Activated T-helper 1 cell treated with Interleukin-2 at 50 U/mL for 16 hours (primary cell): ENCODE results near the gene RNF103.
"Not testable (repeated sequence)": the region's sequence is repeated elsewhere in the genome, so short reads cannot be mapped to it uniquely, and the experiment has no call there.

Source experiments
- DNase-seq: peaks from one replicate; pipeline ENCODE4 v3.0.0-alpha.2; 2020; ENCODE audit warnings: low read depth

The RNF103 gene, protein sequence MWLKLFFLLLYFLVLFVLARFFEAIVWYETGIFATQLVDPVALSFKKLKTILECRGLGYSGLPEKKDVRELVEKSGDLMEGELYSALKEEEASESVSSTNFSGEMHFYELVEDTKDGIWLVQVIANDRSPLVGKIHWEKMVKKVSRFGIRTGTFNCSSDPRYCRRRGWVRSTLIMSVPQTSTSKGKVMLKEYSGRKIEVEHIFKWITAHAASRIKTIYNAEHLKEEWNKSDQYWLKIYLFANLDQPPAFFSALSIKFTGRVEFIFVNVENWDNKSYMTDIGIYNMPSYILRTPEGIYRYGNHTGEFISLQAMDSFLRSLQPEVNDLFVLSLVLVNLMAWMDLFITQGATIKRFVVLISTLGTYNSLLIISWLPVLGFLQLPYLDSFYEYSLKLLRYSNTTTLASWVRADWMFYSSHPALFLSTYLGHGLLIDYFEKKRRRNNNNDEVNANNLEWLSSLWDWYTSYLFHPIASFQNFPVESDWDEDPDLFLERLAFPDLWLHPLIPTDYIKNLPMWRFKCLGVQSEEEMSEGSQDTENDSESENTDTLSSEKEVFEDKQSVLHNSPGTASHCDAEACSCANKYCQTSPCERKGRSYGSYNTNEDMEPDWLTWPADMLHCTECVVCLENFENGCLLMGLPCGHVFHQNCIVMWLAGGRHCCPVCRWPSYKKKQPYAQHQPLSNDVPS

DNA sequence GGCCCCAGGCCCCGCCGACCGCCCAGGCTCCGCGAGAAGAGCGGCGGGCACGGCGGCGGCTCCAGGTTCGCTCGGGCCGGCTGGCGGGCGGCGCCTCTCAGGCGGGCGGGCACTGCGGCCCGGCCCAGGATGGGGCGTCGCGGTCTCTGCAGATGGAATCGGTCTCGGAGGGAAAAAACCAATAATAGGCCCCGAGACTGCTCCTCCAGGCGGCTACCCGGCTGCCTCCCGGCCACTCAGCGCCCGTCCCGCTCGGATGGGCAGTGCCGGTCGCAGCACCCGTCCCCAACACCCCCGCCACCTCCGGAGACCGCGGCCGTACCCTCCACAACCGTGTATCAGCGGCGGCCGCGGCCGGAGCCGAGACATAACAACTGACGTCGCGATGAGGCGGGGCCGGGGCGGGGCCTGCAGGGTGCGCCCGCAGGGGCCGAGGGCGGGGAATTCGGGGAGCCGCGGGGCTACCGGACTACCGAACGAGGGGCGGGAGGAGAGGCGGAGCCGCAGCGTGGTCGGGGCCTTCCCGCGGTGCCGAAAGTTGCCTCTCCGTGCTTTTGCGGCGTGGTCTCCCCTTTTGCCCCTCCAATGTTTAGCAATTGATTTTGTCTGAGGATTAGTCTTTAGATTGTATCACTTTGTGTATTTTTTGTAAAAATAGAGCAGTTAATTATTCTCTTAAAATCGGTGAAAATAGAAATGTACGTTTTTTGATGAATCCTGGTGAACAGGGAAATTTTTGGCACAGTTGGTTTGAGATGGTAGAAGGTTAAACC lies at the start of gene RNF103:
Gene RNF103, minus strand, starts transcription at position 372 of the 773 bp plus-strand sequence. CDS start 979 bp downstream, outside the sequence.
- DNase-seq = peak; percentile 90

DNA sequence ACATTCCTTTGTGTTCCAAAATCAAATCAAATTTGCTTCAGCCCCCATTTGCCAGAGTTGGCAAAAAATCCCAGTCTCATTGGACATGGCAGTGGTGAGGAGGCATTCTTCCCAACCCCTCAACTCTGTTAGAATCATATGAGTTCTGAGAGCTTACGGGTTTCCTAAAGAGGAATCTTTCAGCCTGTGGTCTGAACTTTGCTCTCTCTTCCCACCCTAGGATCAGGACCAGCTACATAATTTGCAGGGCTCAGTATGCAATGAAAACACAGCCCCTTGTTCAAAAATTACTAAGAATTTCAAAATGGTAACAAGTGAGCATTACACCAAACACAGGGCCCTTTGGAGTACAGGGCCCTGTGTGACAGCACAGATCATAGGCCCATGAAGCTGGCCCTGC lies 49.3 kb upstream of the RNF103 start:
- DNase-seq = no peak

DNA sequence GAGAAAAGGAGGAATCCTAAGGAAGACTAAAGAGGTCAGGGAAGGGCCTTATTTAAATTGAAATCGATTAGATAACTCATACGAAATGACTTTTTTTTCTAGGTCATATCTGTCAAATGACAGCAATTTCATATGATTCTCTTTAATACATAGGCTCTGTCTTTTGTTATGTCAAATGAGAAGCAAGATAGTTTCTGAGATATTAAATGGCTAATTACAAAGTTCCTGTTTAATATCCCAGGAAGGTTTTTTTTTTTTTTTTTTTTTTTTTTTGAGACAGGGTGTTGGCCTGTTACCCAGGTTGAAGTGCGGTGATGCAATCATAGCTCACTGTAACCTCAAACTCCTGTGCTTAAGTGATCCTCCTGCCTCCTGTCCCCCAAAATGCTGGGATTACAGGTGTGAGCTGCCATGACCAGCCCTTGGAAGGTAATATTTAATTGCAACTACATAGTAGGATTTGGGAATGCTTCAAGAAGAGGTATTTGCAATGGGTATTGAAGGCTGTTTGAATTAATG lies 48.4 kb upstream of the RNF103 start:
- no peak for DNase-seq

DNA sequence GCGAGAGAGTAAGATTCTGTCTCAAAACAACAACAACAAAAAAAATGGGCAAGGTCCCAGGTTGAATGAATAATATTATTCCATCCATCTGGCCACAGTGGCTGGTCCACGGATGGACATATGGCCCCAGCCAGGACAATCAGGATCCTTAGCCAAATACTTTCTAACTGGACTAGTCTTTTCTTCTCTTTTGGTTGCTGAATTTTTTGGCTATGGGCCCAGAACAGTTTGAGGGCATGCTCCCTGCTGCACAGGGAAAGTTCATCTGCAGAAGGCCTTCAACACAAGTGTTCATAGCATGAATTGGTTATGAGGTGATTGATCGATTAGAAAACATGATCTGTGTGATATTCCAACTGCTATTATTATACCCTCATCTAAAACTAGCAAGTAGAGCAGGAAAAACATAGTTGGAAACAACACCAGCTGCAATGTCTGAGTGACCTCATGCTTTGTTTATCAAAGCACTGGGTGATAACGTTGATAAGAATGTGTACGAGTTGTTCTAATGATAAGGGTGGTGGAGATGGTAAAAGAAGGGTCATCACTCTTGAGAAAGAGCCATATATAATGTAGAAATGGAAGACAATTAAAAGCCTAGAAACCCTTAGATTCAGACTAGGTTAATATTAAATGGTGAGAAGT lies 47.8 kb upstream of the RNF103 start:
- no peak for DNase-seq

DNA sequence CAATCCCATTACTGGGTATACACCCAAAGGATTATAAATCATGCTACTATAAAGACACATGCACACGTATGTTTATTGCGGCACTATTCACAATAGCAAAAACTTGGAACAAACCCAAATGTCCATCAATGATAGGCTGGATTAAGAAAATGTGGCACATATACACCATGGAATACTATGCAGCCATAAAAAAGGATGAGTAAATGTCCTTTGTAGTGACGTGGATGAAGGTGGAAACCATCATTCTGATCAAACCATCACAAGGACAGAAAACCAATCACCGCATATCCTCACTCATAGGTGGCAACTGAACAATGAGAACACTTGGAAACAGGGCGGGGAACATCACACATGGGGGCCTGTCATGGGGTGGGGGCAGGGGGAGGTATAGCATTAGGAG lies 45.7 kb upstream of the RNF103 start:
- not testable (repeated sequence) for DNase-seq

DNA sequence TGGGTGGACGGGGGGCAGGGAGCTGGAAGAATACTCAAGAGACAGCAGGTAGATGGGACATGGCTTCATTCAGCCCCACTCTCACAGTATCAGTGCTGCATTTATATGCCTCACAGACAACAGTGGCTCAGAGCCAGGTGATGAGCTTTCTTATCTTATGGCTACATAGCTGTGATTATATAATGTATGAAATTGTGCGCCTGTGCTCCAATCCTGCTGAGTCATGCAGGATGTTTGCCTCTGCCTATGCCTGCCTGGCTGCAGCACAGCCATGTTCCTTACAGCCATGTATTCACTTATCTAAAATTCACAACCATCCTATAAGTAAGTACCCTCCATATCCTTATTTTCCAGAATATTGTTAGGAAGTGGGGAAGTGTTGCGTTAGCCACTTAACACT lies 37.7 kb upstream of the RNF103 start:
- no peak for DNase-seq

DNA sequence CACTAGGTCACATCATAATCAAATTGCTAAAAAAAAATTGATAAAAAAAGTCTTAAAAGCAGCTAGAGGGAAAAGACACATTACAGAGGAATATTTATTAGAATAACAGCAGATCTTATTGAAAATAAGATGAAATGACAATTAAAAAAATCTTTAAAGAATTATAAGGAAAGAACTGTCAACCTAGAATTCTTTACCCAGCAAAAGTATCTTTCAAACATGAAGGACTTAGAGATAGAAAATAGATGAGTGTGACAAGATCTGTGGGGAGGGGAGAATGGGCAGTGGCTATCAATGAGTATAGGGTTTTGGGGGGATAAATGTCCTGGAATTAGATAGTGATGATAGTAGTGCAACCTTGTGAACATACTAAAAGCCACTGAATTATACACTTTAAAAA lies 26.5 kb upstream of the RNF103 start:
- no peak for DNase-seq

DNA sequence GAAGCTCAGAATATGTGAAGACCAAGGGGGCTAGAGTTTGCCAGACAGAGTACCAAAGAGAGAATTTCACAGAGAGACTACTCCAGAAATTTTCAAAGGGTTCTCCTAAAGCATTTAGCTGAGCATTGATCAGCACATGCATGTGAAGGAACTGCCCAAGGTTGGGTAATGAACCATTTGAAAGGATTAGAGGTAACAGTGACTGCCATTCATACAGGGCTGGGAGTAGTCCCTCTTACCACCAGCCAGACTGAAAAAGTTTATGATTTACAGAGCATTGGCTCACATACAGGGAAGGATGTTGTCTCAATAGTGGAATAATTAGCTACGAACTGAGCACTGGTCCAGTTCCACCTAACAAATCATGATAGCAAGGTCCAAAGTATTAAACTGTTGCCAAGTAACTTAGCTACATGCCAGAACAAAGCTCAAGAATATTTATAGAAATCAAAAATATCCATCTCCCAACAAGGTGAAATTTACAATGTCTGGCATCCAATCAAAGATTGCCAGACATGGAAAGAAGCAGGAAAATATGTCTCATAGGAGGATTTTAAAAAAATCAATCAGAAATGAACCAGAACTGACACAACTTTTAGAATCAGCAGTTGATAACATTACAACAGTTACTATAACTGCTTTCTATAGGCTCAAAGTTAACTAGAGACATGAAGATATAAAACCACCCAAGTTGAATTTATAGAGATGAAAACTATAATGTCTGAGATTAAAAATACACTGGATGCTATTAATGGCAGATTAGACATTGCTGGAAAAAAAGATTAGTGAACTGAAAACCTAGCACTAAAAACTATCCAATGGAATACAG lies 25.7 kb upstream of the RNF103 start:
- no peak for DNase-seq

DNA sequence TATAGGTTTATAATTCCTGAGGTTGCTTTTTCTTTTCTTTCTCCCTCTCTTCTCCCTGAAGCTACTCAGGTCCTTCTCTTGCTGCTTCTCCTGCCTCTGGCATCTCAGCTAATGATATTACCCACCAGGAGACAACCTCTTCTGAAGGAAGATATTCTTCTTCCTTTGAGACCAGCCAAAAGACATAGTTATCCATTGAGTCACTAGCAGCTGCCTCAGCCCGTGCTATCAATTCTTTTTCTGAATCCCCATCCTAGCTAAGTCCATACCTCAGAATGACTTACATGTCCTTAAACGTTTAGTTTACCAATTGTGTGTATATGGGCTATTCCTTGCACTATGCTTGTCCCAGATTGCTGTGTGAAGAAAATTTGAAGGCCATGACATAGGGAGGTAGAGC lies 25.0 kb upstream of the RNF103 start:
- no peak for DNase-seq

DNA sequence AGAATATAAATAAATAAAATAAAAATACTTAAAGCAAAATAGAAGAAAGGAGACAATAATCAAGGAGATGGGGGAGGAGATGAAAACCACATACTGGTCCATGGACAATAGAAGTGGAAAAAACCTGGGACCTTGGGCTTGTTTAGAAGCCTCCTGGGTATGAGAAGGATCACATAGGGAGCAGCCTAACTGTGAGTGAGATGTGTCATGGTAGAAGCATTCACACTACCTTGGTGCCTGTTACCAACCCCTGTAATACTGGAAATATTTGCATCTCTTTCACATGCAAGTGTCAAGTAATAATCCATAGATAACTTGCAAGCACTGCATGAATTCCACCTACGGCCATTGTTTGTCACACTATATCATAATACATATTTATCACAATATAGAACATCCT lies 23.2 kb upstream of the RNF103 start:
- DNase-seq = no peak

DNA sequence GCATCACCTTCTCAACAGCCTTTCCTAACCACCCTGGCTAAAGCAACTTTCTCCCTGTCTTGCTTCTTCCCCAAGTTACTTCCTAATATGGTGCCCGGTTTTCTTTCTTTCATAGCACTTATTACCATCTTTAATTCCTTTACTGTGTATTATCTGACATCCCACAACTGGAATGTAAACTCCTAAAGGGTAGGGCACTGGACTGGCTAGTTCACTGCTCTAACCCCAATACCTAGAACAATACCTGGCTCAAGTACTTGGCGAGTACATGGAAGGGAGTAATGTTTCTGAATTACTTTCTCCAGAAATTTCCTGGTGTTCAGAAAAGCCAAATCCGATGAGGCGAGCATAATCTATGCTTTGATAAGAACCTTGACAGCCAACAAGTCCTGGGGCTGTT lies 22.7 kb upstream of the RNF103 start:
- no peak for DNase-seq

DNA sequence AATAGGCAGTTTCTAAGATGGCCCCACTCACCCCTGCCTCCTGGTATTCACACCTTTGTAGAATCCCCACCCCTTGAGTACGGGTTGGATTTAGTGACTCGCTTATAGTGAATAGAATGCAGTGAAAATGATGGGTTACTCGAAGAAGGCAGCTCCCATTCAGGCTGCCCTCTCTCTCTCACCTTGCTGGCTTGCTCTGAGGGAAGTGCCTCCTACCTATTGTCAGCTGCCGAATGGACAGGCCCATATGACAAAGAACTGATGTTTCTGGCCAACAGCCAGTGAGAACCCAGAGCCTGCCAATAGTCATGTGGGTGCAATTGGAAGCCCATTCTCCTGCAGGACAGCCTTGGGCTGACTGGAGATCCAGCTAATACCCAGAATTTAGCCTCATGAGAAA lies 22.1 kb upstream of the RNF103 start:
- DNase-seq = no peak

DNA sequence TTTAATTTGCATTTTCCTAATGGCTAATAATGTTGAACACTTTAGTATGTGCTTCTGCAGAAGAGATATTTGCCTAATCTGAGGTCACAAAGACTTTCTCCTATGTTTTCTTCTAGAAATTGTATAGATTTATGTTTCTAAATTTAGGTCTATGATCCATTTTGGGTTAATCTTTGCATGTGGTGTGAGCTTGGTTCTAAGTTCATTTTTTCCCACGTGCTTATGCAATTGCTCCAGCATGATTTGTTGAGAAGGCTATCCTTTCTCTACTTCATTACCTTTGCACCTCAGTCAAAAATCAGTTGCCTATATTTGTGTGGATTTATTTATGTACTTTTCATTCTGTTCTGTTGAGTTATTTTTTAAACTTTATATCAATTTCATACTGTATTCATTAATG lies 15.0 kb upstream of the RNF103 start:
- DNase-seq = no peak

DNA sequence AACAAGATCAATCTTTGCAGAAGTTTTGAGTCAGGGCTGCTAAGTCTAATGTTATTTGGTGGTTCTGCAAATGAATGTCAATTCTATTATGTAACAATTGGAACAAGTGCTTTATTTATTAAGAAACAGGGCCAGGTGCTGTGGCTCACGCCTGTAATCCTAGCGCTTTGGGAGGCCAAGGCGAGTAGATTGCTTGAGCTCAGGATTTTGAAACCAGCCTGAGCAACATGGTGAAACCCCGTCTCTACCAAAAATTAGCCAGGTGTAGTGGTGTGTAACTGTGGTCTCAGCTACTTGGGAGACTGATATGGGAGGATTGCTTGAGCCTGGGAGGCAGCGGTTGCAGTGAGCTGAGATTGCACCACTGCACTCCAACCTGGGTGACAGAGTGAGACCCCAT lies 13.2 kb upstream of the RNF103 start:
- DNase-seq = no peak

DNA sequence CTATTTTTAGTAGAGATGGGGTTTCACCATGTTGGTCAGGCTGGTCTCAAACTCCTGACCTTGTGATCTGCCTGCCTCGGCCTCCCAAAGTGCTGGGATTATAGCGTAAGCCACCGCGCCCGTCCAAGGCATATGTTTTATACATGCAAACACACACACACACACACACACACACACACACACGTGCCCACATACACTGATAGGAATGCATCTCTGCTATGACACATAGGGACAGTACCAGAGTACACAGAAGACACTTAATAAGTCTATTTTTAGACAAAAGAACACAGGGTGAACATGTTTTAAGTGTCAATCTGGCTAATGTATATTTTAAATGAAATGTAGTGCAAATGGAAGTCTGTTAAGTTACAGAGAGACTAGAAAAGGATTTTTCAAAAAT lies 10.7 kb upstream of the RNF103 start:
- DNase-seq = no peak

DNA sequence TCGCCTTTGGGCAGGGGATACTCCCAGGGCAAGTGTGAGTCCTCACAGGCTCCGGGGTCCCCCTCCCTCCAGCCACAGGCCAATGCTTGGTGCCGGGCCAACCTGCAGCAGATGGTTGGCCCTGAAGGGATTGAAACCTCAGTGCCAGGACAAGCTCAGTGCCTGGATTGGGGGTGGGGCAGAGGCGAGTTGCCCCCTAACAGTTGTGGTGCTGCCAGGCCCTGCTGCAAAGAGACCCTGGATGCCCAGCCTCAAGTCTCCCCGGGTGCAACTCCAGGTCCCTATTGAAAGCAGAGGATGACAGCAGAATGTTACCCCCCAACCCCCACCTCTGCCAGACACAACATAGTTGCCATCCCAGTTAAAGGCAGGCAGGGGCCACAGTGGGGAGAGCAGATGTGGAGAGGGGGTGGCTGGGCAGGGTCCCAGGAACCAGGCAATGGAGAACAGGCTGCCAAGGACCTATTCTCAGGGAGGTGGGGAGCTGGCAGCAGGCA lies 9.5 kb upstream of the RNF103 start:
- no peak for DNase-seq

DNA sequence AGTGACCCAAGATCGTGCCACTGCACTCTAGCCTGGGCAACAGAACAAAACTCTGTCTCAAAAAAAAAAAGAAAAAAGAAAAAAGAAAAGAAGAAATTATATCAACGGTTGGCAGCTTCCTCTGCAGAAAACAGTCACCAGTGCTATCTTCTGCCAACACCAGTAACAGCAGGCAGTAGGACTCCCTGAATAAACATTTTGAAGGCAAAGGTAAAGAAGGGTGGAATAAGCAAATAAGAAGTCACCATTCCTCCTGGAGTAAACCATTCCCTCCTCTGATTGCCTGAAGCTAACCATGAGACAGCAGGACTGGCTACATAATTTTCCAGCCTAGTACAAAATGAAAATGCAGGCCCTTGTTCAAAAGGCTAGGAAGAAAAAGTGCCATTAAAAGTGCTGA lies 9.0 kb upstream of the RNF103 start:
- no peak for DNase-seq

DNA sequence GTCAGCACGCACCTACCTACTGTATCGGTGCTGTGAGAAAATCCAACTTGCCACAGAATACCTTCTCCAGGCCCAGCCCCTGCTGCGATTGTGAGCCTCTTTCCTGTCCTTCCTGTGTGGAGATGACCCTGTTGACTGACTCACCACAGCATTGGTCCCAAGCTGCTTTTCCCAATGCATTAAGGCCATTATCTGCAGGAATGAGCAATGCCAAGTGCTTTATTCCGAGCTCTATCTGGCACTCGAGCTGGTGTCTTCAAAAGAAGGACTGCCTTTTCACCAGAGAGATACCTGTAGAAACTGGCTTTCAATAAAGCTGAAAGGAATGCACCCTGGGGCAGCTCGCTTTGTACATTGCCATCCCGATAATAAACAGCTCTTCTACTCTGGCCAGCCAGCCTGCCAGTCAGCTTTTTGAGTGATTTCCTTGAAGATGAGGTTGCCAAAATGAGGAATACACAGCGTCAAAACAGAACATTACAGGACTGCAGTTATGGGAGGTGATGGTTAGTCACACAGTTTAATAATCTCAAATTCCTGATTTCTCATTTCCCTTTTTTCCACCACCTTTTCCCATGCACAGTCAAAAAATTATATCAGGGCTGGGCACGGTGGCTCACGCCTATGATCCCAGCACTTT lies 8.3 kb upstream of the RNF103 start:
- DNase-seq = no peak

DNA sequence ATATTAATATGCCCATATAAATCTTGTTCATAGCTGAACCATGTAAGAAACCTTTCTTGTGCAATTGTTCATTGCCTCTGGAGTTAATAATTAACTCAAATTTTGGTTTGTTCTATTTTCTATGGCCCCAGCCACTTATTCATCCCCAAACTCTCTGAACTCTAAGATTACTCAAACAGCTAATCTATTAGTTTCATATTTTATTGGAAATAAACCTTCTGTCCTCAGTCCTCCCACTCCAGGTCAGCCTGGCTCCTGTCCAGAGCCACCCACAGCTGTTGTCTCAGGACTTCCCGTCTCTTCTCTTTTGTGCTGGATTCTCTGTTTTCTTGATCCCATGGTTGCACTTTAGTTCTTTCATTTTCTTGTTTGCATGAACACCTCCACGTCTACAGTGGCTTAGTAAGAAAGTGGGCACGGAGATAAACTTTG lies 4.4 kb upstream of the RNF103 start:
- no peak for DNase-seq

DNA sequence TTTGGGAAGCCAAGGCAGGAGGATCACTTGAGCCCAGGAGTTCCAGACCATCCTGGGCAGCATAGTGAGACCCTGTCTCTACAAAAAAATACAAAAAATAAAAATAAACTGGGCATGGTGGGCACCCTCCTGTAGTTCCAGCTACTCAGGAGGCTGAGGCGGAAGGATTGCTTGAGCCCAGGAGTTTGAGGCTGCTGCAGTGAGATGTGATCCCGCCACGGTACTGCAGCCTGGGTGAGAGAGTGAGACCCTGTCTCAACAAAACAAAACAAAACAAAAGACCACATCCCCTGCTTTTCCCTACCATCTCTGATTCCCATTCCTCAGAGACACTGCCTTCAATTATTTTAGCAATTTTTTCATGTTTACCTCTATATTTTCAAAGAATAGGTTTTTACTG lies 3.9 kb upstream of the RNF103 start:
- DNase-seq = no peak

DNA sequence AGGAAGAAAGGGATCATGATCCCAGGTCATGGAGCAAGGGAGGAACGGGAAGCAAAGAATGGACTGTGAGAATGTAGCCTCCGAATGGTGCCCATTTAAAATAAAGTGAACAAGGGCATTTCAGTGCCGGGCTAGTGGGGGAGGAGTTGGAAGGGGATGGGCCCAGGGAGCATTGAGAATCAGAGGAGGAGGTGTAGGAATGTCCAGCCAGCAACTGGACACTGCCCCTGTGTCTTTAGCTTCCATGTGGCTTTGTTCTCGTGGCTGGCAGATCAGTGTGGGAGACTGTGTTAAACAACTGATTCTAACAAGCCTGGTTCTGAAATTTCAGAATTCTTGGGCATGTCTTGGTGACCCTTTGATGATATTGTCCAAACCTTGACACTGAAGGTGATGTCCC lies 1.4 kb upstream of the RNF103 start:
- no peak for DNase-seq
